NOMO-1 (cell line): Measurements from ENCODE around the gene CHRNA4.

Experiments
- DNase-seq, 2 experiments: peaks; one replicate each; lab custom pipeline; 2025; ENCODE audit not compliant: unreplicated experiment in 2 of 2; lab: John Stamatoyannopoulos, UW

CHRNA4 gene

DNA sequence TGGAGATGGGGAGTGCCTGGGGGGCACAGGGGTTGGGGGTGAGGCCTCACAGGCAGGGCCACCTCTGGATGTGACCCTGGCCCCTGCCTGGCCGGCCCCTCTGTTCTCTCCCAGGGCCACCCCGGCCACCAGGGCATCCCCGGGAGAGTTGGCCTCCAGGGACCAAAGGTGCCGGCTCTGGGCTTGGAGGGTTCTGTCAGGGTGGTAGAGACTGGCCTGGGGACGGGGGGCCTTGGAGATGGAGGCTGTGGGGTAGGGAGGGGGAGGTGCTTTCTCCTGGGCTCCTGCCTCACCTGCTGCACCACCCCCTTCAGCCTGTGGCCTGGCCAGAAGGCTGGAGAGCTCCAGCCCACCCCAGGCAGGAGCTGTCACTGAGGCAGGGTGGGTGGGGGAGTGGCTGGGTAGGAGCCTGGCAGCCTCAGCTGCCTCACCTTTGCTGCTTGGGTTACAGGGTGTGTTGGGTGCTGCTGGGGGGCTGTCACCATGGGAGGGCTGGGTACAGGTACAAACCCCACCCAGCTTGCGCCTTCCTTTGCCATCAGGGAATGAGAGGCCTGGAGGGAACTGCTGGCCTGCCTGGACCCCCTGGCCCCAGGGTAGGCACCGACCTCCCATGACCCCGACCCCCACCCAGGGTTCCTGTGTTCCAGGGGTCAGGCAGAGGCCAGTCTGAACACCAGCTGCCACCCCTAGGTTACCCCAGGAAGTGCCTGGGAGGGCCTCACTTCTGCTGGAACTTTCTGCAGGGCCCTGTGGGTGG is 35.4 kb downstream of the CHRNA4 start:
- no peak for DNase-seq

- DNase-seq = no peak
Observed at GRCh38 chr20:63325021-63325471, 36.1 kb downstream of the CHRNA4 start.

DNA sequence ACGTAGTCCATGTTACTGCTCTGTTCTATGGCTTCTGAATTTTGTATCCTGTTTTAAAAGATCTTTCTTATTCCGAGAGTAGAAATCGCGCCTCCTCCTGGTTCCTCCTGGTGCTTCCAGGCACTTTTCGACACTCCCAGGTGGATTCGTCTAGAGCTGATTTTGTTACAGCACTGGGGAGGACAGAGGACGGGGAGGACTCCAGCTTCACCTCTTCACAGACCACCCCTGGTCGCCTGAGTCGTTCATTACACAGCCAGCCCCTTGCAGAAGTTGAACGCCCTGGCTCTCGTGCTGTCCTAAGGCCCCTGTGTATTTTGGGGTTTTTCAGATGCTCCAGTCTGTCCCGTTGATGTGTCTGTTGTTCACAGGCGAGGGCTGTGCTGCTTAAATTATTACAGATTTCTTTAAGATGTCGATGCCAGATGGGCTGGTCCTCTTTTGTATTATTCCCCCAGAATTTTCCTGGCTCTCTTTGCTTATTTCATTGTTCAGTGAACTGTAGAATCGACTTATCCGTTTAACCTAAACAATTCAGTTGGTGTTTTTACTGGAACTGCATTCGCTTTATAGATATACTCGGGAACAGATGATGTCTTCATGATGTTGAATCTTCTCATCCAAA is 37.7 kb downstream of the CHRNA4 start:
- no peak for DNase-seq

DNA sequence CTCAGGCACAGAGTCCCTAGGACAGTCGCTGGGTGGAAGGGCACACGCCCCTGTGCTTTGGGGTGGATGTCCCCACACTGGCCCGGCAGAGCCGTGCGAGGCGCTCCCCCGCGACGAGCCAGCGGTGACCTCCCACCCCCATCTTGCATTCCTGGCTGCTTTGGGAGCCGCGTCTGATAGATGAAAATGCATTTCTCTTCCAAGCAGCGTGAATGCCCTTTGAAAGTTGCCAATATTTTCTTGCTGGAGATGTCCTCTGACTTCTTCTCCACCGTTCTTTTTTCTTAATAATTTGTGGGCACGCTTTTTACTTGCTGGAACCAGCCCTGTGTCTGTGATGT is 38.2 kb downstream of the CHRNA4 start:
- no peak for DNase-seq

GRCh38 chr20:63322146-63322932 is 38.8 kb downstream of the CHRNA4 start:
- DNase-seq = no peak

- DNase-seq = no peak
Observed at GRCh38 chr20:63321148-63321831, 39.9 kb downstream of the CHRNA4 start.

DNA sequence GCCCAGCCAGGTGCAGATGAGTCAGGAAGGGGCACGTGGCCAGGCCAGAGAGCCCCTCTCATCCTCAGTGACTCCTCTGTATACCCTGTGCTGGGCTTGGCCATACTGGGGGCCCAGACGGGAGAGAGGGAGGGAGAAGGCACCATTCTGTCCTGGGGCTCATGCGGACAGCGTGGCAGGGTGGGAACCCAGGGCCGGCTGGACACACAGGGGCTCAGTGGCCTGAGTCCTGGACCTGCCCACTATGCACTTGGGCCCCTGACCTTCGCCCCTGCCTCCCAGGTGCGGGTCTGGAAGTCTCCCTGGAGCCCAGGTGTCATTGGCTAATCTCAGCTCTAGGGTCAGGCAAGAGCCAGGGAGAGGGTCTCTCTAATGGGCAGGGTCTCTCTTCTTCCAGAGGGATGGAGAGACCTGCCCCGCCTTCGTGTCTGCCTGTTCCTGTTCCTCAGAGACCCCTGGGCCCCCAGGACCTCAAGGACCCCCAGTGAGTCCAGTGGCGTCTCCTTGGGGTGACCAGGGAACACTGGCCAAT is 40.5 kb downstream of the CHRNA4 start:
- DNase-seq = no peak

DNA sequence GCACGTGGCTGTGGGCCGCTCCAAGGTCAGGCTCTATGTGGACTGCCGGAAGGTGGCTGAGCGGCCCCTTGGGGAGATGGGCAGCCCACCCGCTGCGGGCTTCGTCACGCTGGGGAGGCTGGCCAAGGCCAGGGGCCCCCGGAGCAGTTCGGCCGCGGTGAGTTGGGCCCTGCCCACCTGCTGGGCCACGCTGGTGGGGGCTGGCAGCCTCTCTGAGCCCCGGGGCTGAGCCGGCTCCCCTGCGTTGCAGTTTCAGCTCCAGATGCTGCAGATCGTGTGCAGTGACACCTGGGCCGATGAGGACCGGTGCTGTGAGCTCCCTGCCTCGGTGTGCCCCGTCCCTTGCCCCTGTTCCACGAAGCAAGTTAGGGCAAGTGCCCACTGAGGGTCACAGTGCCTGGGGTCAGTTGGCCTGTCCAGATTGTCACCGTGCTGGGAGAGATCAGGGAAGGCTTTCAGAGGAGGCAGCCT is 41.1 kb downstream of the CHRNA4 start:
- DNase-seq = no peak

DNA sequence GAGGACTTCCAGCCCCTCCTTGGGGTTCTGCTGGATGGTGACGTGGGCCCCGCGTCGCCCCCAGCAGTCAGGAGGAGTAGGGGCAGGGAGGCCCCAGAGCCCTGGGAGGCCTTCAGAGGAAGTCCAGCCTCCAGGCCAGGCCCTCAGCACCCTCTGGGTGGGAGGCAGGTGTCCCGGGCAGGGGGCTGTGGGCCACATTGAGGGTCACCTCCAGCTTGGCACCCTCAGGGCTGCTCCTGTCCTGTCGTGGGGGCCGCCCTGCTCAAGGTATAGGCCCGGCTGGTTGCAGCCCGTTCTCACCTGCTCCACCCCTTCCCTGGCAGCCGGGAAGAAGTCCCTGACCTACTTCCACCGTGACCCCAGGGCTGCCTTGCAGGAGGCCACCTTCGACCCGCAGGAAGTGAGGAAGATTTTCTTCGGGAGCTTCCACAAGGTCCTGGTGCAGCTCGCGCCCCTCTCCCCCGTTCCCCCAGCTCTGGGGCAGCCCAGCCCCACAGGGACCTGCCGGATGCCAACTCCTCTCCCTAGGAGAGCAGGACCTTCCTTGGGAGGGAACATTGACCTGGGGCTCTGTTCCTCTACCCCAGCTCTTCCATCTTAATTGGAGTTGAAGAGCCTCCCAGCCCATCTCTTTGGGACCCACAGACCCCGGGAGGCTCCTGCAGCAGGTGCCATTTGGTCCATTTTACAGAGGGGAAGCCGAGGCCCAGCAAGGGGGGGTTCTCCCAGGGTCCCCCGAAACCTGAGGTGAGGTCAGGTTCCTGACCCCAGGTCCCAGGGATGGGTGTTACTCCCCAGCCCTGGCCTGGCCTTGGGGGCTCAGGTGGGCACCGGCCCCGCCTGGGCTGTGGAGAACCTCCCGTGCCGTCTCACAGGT is 41.7 kb downstream of the CHRNA4 start:
- no peak for DNase-seq

GRCh38 chr20:63318391-63319163 is 42.6 kb downstream of the CHRNA4 start:
- no peak for DNase-seq

- DNase-seq = no peak
Observed at GRCh38 chr20:63317601-63318291, 43.4 kb downstream of the CHRNA4 start.

- DNase-seq = no peak
Observed at GRCh38 chr20:63317061-63317460, 44.1 kb downstream of the CHRNA4 start.

- no peak for DNase-seq
Observed at GRCh38 chr20:63316502-63316921, 44.6 kb downstream of the CHRNA4 start.

DNA sequence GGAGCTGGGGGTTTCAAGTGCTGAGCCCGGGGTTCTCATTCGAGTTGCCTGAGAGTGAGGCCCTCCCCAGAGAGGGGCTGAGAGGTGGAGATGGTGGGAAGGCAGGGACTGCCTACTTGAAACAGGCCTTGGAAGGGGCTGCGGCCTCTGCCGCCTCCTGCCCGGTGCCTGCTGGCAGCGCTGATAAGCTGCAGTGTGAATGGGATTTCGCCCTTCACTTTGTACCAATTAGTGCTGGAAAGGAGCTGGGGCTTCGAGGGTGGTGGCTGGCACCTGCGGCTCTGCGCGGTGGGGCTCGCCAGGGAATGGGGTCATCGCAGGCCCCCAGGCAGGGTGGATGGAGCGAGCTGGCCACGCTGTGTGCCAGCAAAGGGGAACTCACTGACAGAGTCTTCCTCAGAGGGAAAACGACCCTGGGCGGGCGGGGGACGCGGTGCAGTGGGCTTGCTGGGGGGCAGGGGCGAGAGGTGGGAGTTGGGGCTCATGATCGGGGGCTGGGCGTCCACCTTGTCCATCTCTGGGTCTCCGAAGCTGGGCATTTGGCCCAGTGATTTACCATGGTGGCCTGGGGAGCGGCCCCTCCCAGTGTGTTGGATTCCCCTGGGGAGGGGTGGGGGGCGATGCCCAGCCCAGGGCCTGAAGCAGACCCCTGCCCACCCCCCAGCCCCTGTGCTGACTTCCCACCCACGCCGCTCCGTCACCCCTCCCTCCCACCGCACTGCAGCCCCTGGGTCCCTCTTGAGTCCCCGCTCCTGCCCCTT is 45.2 kb downstream of the CHRNA4 start:
- no peak for DNase-seq

DNA sequence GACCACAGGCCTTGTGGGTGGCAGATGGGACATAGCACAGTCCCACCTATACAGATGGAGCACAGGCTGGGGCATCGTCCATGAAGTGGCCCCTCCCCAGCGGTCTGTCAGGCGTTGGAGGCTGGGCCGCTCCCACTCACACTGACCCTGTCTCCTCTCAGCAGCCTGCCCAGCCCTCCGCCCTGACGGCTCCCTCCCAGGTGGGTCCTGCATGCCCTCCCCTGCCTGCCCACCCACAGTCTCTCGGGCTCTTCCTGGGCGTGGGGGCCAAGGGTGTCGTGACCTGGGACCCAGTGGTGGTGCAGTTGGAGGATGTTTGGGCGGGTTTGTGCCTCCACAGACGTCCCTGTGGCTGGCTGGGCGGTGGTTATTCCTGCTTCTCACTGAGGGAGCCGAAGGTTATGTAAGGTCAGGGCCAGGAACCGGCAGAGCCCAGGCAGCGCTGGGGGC is 45.9 kb downstream of the CHRNA4 start:
- DNase-seq = no peak

DNA sequence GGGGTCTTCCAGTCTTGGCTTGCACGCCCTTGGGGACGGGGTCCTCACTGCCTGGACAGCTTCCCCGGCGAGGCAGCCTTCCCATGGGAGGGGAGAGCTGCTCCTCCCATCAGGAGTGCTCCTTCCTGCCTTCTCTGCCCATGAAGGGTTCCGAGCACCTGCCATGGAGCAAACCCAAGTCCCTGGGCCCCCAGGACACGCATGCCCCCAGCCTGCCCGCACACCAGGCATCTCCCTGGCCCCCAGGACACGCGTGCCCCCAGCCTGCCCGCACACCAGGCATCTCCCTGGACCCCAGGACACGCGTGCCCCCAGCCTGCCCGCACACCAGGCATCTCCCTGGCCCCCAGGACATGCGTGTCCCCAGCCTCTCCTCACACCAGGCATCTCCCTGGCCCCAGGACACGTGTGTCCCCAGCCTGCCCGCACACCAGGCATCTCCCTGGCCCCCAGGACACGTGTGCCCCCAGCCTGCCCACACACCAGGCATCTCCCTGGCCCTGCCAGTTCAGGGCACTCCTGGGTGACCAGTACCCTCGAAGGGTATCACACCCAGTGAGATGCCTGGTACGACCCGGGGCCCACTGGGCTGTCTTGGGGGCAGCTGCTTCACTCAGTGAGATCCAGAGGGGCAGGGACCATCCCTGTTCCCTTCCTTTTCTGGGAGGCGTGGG is 46.4 kb downstream of the CHRNA4 start:
- DNase-seq = no peak

DNA sequence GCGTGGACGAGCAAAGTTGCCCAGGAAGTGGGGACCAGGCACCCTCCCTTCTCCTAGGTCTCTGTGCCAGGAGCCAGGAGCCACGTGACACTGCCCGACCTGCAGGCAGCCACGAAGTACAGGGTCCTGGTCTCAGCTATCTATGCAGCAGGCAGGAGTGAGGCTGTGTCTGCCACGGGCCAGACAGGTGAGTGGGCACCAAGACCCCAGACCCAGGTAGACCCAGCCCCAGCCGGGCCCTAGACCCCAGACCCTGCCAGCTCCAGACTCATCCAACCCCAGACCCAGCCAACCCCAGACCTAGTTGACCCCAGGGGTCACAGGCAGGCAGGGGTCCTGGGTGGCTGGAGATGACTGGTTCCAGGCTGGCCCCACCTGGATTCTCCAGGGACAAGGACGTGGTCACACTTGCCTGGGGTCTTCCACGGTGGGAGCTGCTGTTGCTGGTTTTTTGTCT is 47.1 kb downstream of the CHRNA4 start:
- no peak for DNase-seq
